Spleen (tissue), 13 donors: ENCODE measurements around the gene RHOJ. TPM values are rescaled to one million over a fixed set of nuclear protein-coding genes. Genes with fewer than 3 reads are reported as not detected.

Source experiments
- DNase-seq: peaks from one replicate; pipeline ENCODE4 v3.0.0-alpha.2; 2020
- H3K27ac ChIP-seq, 8 donors: fragments of 200-600 bp; sonication (generic) in 7 of 8; 1 replicate in 4 of 8; 2 replicates in 4 of 8; pipeline versions ENCODE4 v1.5.0 to v1.8.0; 2016 to 2021; ENCODE audit warnings: inconsistent platforms in 4 of 8, mild to moderate bottlenecking in 4 of 8, moderate library complexity in 1 of 8
- H3K27me3 ChIP-seq, 7 donors: fragments of 200-600 bp; sonication (generic) in 6 of 7; replicated peaks in 1 of 7; 1 replicate in 4 of 7; 2 replicates in 3 of 7; pipeline versions ENCODE4 v1.5.0 to v1.8.0; 2016 to 2021; ENCODE audit warnings: inconsistent platforms in 3 of 7, mild to moderate bottlenecking in 1 of 7
- H3K36me3 ChIP-seq, 6 donors: fragments of 200-600 bp; sonication (generic) in 5 of 6; 1 replicate in 4 of 6; 2 replicates in 2 of 6; pipeline versions ENCODE4 v1.5.0 to v1.8.0; 2016 to 2021; ENCODE audit warnings: inconsistent platforms in 2 of 6
- H3K4me1 ChIP-seq, 6 donors: fragments of 200-600 bp; sonication (generic) in 5 of 6; 1 replicate in 3 of 6; 2 replicates in 3 of 6; pipeline versions ENCODE4 v1.5.0 to v1.8.0; 2016 to 2021; ENCODE audit warnings: inconsistent platforms in 3 of 6
- H3K4me3 ChIP-seq, 8 donors: fragments of 200-600 bp; sonication (generic) in 7 of 8; 1 replicate in 4 of 8; 2 replicates in 4 of 8; pipeline versions ENCODE4 v1.5.0 to v1.8.0; 2016 to 2021; ENCODE audit warnings: inconsistent platforms in 4 of 8, mild to moderate bottlenecking in 4 of 8, moderate library complexity in 2 of 8
- H3K9me3 ChIP-seq, 8 donors: fragments of 200-600 bp; sonication (generic) in 7 of 8; 1 replicate in 4 of 8; 2 replicates in 4 of 8; pipeline versions ENCODE4 v1.5.0 to v1.8.0; 2016 to 2021; ENCODE audit warnings: inconsistent platforms in 4 of 8
- POLR2A ChIP-seq, 3 donors: fragments of 450-650 bp; IDR thresholded peaks; one replicate each; pipeline ENCODE4 v1.5.1; 2017; ENCODE audit warnings: antibody characterized with exemption in 3 of 3, mild to moderate bottlenecking in 1 of 3
- POLR2AphosphoS5 ChIP-seq, 3 donors: sonication (generic); formaldehyde crosslinking; IDR thresholded peaks; one replicate each; pipeline ENCODE4 v1.5.1; 2017; ENCODE audit warnings: antibody characterized with exemption in 3 of 3
- WGBS, 5 donors: extraction: QIAGEN DNeasy Blood & Tissue Kit in 3 of 5; methylation state at CpG; one replicate each; pipeline versions ENCODE4 v1.1.5 to v1.1.7; 2013 to 2018; 5-methylcytosine and 5-hydroxymethylcytosine counted together
- intact Hi-C: fragments of 100-400 bp; cut with DNase I; formaldehyde crosslinking; loops from one replicate; pipeline ENCODE4 v1.15.0; 2023; ENCODE audit warnings: low total_unique reads
- long read RNA-seq, 2 donors: transcript quantifications; one replicate each; lab custom pipeline, GENCODE V29; 2026
- polyA plus RNA-seq, 3 donors: library from polyadenylated mRNA; stranded (reverse); fragments of 200-250 nt; gene quantifications; one replicate each; pipeline ENCODE4 v1.2.1, GENCODE V29; 2013
- total RNA-seq, 7 donors: library from RNA; depleted of rRNA in 3 of 7; stranded (reverse); fragments of >200 nt in 3 of 7; fragmentation: NEBNext Ultra II Directional in 4 of 7; extraction: Animal tissue kit (Norgen Biotek cat#: 25700) in 4 of 7; gene quantifications; one replicate each; pipeline versions ENCODE4 v1.1.0 to v1.2.1, GENCODE V29; 2016 to 2021
- TF ChIP-seq, protein P1 (sequence below), 11 experiments: fragments of 200-600 bp in 7 of 11; fragments of 450-650 bp in 4 of 11; sonication (generic) in 4 of 11; IDR thresholded peaks in 8 of 11; conservative IDR thresholded peaks in 3 of 11; 1 replicate in 7 of 11; 2 replicates in 4 of 11; pipeline versions ENCODE4 v1.4.0 to v1.8.0; 2016 to 2021; ENCODE audit warnings: antibody characterized with exemption in 11 of 11, inconsistent platforms in 4 of 11, mild to moderate bottlenecking in 1 of 11
- donor health status: healthy with polysubstance abuse.
- donor health status: DM: no; HTN: no; CAD: no; lungs with moderate emphysema.
- donor health status: DM: no; HTN: no; CAD: no.
- donor health status: Bipolar disorder and iron deficiency.
- donor health status: healthy.
- donor health status: DM: no; HTN: no; CAD: no.
- donor health status: DM: yes; HTN: yes; CAD: no.

The RHOJ gene
- total RNA-seq (10 to 100 TPM in 6 of 7 donors, 1 to 10 TPM in 1; 8.3 to 26.3 (median 21.2) TPM), polyA plus RNA-seq (10 to 100 TPM in 1 of 3 donors, 1 to 10 TPM in 2; 5.5 to 11.1 (median 9.0) TPM)
- long read RNA-seq, donor 1, transcript RHOJ-201 (5 exons, 3,302 nt): major isoform, 22 of 41 reads
- long read RNA-seq, donor 1, partial matches to known transcripts: 19 of 41 reads
- long read RNA-seq, donor 1, other reads (novel, unspliced or antisense): 0 of 41 reads
- long read RNA-seq, donor 2, transcript RHOJ-201 (5 exons, 3,302 nt): major isoform, 5 of 6 reads
- long read RNA-seq, donor 2, partial matches to known transcripts: 0 of 6 reads
- long read RNA-seq, donor 2, other reads (novel, unspliced or antisense): 0 of 6 reads

- TF ChIP-seq POLR2A (IDR thresholded peaks at IDR 0.05) (peak in 1 of 3 donors; percentile 57), POLR2AphosphoS5 (IDR thresholded peaks at IDR 0.05) (peak in 1 of 3 donors; percentile 23)
- TF ChIP-seq, protein P1, sequence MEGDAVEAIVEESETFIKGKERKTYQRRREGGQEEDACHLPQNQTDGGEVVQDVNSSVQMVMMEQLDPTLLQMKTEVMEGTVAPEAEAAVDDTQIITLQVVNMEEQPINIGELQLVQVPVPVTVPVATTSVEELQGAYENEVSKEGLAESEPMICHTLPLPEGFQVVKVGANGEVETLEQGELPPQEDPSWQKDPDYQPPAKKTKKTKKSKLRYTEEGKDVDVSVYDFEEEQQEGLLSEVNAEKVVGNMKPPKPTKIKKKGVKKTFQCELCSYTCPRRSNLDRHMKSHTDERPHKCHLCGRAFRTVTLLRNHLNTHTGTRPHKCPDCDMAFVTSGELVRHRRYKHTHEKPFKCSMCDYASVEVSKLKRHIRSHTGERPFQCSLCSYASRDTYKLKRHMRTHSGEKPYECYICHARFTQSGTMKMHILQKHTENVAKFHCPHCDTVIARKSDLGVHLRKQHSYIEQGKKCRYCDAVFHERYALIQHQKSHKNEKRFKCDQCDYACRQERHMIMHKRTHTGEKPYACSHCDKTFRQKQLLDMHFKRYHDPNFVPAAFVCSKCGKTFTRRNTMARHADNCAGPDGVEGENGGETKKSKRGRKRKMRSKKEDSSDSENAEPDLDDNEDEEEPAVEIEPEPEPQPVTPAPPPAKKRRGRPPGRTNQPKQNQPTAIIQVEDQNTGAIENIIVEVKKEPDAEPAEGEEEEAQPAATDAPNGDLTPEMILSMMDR (IDR thresholded peaks at IDR 0.05 in 8 of 11, conservative IDR thresholded peaks at IDR 0.05 in 3 of 11): no peak
- no peaks in the 10 kb centered on the region for H3K9me3 ChIP-seq
- H3K4me3 ChIP-seq: peak within 1 kb of the TSS; percentile 22 to 69 (median 42)
- intact Hi-C loops: no loop called here
- H3K36me3 ChIP-seq: no peaks in the 10 kb centered on the region
- DNase-seq: peak; percentile 66
- peaks cover 0 to 25% (median 0%) of the 10 kb centered on the region in 7 donors for H3K27me3 ChIP-seq
- 7 to 38% (median 11%) methylated on average over 16 of the region's 16 CpGs for WGBS, 5 donors
- H3K27ac ChIP-seq: peak within 1 kb of the TSS; percentile 74 to 92 (median 84)
- H3K4me1 ChIP-seq: peaks cover 0 to 21% (median 6%) of the 10 kb centered on the region in 6 donors
Measured at GRCh38 chr14:63204407-63205043, at the start of gene RHOJ. Gene RHOJ (plus strand): TSS chr14:63204443. CDS start chr14:63204870, 427 bp downstream.

DNA sequence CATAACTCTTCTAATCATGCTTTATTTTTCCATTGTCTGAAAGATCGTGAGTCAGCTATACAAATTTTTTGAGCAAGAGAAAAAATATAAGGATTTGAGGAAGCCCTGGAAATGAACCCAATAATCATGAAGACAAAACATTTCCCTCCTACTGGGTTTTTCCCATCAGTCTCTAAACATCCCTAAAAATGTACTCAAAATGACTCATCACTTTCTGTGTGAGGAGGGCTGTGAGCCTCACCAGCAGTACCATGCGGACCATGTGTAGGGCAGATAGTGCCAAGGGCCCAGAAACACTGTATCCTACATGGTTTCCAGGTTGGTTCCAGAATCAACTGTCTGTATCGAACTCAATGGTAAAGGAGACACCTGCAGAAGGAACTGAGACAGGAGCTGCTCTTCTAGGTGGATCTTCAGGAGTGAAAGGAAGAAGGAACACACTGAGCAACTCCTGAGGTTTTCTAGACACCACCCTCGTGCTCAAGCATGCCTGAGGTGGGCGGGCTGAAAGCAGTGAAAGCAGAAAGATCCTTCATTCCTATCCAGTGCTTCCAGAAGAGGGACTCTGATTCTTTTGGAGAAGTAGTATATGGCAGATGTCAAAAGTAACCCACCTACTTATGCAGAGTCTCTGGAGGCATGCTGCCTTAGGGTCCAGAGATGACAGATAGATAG, 48.6 kb upstream of the RHOJ start:
- Histone ChIP-seq H3K27ac (no peak overlapping the region), H3K4me3 (no peak overlapping the region), H3K36me3 (no peaks in the 10 kb centered on the region), H3K27me3 (peaks cover 0 to 6% (median 0%) of the 10 kb centered on the region in 7 donors), H3K9me3 (no peaks in the 10 kb centered on the region), H3K4me1 (no peaks in the 10 kb centered on the region)
- TF ChIP-seq POLR2AphosphoS5 (IDR thresholded peaks at IDR 0.05) (no peak), POLR2A (IDR thresholded peaks at IDR 0.05) (no peak)
- intact Hi-C loops: no loop called here
- 52 to 68% (median 61%) methylated on average over 5 of the region's 5 CpGs for WGBS, 5 donors
- DNase-seq: no peak

DNA sequence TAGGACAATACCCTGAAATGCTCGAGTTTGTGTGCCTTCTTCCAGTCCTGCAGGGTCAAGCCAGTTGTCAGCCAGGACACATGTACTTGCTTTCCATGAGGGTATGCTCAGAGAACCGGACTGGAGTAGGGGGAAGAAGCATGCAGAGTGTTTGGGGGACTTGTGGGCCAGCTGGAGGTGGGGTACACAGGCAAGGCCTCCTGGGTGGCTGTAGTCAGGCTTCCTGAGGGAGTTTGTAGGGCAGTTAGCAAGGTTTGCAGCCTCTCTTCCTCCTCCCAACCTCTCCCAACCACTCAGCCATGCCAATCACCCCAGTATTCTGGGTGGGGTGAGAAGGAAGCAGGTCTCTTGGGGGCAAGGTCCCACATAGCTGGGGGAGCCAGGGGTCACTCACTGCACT, 47.0 kb upstream of the RHOJ start:
- Histone ChIP-seq H3K27ac (no peak overlapping the region), H3K4me3 (no peak overlapping the region), H3K36me3 (no peaks in the 10 kb centered on the region), H3K4me1 (no peaks in the 10 kb centered on the region), H3K9me3 (no peaks in the 10 kb centered on the region), H3K27me3 (no peaks in the 10 kb centered on the region)
- WGBS, 5 donors: 54 to 65% (median 57%) methylated on average over 2 of the region's 2 CpGs
- intact Hi-C loops: no loop called here
- TF ChIP-seq POLR2A (IDR thresholded peaks at IDR 0.05) (no peak), POLR2AphosphoS5 (IDR thresholded peaks at IDR 0.05) (no peak)
- TF ChIP-seq, protein P1 (IDR thresholded peaks at IDR 0.05 in 8 of 11, conservative IDR thresholded peaks at IDR 0.05 in 3 of 11): no peak
- no peak for DNase-seq

DNA sequence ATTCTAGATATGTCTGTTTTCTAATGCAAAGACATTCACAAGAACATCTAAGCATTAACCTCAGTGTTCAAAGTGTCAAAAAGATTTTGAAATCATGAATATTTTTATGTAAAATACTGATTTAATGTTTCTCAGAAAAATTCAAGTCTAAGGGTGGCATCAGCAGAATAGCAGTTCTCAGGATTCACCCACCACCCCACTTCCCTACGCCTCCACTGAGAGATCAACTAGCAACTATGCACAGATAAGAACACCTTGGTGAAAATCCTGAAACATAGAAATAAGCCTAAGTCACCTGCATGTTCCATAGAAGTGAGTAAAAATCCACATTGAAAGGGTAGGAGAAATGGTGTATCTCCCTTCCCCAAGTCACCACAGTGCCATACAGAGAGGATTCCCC, 40.9 kb upstream of the RHOJ start:
- intact Hi-C loops: no loop called here
- Histone ChIP-seq H3K27ac (no peak overlapping the region), H3K9me3 (peaks cover 0 to 27% (median 14%) of the 10 kb centered on the region in 8 donors), H3K27me3 (no peaks in the 10 kb centered on the region), H3K4me3 (no peak overlapping the region), H3K36me3 (no peaks in the 10 kb centered on the region), H3K4me1 (no peaks in the 10 kb centered on the region)
- 89 to 98% (median 92%) methylated on average over 1 of the region's 1 CpG for WGBS, 5 donors
- TF ChIP-seq POLR2AphosphoS5 (IDR thresholded peaks at IDR 0.05) (no peak), POLR2A (IDR thresholded peaks at IDR 0.05) (no peak)
- TF ChIP-seq, protein P1 (IDR thresholded peaks at IDR 0.05 in 8 of 11, conservative IDR thresholded peaks at IDR 0.05 in 3 of 11): no peak
- no peak for DNase-seq
